Fibroblast of skin of left biceps (primary cell): ENCODE measurements around the gene PRIM2.
A peak's percentile ranks its signal among the peaks of the same experiment; 100 is the strongest.
"Not testable (repeated sequence)": the region's sequence is repeated elsewhere in the genome, so short reads cannot be mapped to it uniquely, and the experiment has no call there.

Source experiments
- DNase-seq, 2 experiments: peaks; one replicate each; pipeline ENCODE4 v3.0.0-alpha.2; 2013; ENCODE audit warnings: low read depth in 2 of 2

The PRIM2 gene

DNA sequence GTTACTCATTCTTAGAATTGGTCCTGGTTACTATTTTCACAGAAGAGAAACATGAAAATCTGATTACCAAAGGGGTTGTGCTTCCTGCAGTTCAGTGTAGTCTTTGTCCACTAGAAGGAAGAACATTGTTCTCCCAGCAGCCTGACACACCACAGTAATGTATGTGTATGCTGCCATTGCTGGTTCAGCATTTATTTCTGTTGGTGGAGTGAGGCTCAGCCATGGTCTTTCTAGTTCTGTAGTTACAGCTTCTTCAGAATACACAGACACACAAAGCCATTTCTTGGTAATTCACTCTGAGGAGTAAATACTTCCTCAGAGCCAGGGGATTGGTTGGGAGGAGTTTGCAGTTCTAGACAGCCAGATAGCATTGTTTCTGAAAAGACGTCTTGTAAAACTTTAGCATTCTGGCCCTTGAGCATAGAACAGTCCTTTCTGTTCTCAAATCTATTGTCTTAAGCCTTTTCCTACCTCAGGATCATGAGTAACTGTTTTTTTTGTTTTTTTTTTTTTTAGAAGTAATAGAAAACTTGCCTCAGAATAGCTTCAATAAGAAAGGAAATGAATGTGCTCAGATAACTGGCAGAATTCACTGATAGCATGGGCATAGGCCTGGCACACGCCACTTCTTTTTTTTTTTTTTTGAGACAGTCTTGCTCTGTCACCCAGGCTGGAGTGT, 128.5 kb downstream of the PRIM2 start:
- not testable (repeated sequence) for DNase-seq

DNA sequence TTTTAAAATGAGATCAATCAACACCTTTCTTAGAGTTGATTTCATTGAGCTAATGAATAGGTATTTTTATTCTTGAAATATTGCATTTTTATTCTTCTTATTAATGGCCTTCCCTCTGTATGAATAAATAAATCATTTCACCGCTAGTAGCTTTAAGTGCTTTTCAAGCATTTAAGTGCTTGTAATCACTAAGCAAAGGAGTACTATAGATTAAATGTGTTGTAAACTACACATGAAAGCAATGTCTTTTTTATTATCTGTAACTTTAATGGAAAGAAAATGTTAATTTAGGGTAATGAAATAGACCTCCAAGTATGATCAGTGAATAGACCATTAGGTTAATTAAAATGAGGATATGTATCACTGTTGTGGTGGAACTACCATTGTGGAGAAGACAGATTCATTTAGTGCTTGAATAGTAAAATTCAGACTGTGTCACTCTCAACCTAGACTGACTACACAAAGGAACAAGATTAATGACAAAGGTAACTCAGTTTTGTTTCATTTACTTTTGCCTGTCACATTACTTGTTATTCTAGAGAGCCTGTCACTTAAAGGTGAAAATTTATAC, 132.2 kb downstream of the PRIM2 start:
- DNase-seq, result not testable (repeated sequence)

DNA sequence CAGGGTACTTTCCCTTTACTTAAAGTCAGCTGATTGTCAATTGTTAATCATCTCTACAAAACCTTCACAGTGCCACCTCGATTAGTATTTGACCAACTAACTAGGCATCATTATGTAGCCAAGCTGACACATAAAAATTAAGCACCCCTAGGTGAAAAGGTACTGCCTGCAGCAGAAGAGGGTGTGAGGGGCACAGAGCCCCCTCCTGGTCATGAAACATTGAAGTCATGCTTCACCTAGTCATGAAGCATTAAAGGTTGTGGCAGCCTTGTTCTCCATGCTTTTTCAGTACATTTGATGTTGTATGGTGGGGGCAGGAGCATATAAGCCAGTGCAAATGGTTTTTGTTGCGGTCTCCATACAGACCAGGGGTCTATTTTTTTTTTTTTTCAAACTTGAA, 142.4 kb downstream of the PRIM2 start:
- DNase-seq, result not testable (repeated sequence)

DNA sequence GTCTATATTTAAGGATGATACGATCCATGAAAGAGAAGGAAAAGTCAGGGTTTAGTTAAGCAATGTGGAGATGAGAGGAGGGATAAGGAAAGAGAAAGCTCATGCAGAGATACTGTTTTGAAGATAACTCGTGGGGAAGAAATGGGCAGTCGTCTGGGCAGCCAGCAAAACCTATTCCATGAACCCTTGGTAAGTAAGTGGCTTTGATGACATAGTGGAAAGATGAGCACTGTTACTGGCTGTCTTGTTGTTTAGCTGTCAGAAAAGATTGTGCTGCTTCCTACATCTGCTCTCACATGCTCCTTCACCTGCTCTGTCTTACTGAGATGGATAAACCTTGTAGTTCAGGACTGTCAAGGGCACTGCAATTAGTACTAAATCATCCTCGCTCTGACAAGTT, 143.6 kb downstream of the PRIM2 start:
- DNase-seq, result not testable (repeated sequence)

DNA sequence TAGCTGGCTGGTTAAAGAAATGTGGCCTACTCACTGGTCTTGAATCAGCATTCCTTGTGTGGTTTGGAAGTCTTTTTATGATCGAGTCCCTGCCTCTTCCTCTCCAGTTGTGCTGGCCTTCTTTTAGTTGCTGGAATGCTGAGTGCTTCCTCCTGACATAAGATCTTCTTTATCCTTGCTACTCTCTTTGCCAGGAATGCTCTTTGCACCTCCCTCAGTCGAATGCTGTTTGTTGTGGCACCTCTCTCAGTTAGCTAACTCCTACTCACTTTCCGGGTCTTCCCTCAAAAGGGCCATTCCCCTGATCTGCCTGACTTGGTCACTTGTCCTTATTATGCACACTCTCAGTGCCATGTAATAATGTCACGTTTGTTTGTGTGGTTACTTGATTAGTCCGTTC, 146.4 kb downstream of the PRIM2 start:
- not testable (repeated sequence) for DNase-seq

DNA sequence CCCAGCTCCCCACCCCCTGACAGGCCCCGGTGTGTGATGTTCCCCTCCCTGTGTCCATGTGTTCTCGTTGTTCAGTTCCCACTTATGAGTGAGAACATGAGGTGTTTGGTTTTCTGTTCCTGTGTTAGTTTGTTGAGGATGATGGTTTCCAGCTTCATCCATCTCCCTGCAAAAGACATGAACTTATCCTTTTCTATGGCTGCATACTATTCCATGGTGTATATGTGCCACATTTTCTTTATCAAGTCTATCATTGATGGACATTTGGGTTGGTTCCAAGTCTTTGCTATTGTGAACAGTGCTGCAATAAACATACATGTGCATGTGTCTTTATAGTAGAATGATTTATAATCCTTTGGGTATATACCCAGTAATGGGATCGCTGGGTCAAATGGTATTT, 148.5 kb downstream of the PRIM2 start:
- DNase-seq, result not testable (repeated sequence)

DNA sequence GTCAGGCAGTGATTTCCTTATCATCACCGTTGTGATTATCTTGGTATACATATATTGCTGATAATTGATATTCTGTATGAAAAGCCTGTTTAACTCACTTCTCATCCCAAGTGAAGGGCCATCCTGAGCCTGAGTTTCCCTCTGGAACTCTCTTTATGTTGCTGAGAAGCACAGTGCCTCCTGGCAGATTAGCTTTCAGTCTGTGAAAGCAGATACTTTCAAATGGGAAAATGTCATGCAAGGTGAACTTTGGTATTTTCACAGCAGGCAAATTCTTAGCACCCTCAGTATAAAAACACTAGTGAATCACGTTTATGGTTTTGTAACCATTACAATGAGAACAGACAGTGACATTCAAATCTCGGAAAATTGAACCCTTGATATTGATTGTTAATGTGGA, 151.6 kb downstream of the PRIM2 start:
- no peak for DNase-seq

DNA sequence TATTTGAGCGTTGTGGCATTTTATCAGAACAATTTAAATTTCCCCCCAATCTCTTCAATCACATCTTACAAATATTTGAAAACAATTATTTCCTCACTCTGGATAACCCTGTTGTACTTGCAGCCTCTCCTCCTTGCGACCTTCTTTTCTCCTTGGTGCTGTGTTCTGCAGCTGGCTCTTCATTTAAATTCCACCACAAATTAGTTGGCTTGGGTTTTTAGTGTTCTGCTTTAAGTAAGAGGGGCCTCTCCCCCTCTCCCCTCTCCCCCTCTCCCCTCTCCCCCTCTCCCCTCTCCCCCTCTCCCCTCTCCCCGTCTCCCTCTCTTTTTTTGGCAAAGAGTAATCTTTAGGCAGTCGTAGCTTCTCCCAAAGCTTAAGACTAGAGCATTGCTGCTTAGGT, 152.7 kb downstream of the PRIM2 start:
- DNase-seq, result not testable (repeated sequence)

DNA sequence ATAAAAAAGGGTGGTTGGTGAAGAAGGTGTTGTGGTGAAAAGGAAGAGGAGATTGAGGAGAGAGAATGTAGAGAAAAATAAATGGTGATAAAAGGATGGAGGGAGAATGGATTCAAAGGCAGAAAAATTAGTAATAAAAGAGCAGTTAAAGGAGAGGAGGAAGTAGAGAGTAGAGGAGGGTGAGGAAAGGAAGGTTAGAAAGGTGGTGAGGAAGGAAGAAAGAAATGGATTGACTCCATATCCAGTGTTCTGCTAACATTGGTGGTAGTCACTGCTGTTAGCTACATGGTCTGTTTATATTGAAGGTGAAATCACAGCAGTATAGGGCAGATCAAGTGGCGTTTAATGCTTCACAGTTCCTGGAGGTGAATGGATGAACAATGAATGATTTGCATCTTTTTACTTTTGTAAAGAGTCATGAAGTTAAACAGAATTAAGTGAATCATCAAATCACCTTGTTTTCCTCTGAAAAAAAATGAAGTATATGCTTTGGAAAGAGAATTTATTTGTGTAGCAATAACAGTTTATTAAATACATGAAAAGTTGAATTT, 154.0 kb downstream of the PRIM2 start:
- DNase-seq, result not testable (repeated sequence)

DNA sequence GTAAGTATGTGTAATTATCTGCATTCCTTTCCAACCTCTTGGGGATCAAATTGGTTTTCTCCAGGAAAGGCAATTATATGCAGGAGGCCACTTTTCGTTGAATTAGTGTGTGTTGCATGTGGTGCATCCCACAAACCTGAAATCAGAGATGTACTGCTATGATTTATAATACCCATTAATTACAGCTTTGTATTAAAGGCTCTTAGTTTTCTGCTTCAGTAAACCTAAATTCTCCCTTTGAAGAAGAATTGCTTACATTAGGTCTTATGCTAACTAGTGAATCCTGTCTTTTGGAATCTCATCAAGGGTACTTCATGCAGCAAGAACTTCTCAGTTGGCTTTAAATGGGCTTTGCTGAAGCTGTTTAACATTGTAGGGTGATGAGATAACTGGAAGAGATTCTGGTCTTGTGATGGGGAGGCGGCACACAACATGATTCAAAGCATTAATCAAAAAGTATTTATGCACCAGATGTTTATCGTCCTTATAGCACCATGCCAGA, 155.5 kb downstream of the PRIM2 start:
- peak; percentile 94 to 95 for DNase-seq

DNA sequence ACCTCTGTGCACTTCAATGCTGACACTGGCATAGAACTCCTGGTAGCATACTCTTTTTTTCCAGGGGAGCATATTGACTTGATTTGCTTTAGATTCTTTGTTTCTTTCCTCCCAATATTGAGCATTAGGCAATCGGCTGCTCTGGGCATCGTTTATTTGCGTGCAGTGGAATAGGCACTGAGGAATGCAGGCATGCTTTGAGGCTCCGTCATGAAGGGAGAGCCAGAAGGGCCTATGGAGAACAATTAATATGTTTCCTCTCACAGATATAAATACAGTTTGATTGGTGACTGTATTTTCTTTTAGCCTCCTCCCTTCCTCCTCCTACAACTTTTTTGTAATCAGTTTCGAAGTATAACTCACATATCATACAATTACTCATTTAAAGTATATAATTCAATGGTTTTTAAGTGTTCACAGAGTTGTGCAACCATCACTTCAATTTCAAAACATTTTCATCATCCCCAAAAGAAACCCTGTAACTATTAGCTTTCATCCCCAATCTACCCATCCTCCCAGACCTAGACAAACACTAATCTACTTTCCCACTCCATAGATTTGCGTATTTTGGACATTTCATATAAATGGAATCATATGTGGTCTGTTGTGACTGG, 157.5 kb downstream of the PRIM2 start:
- DNase-seq, result peak; percentile 67 to 68

DNA sequence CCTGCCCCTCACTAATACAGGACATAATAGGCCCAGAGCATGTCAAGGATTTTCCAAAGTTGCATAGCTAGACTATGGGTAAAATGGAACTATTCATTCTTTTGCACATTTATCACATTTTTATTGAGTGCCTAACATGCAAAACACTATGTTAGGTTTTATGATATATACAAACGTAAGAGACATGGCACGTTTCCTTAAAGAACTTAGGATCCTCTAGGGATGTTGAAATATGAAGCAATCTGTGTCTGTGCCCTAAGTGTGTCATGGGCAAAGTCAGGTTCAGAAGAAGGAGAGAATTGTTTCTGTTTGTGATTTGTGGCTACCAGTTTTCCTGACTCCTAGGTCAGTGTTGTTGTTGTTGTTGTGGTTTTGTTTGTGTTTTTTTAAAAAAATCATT, 158.2 kb downstream of the PRIM2 start:
- not testable (repeated sequence) for DNase-seq

DNA sequence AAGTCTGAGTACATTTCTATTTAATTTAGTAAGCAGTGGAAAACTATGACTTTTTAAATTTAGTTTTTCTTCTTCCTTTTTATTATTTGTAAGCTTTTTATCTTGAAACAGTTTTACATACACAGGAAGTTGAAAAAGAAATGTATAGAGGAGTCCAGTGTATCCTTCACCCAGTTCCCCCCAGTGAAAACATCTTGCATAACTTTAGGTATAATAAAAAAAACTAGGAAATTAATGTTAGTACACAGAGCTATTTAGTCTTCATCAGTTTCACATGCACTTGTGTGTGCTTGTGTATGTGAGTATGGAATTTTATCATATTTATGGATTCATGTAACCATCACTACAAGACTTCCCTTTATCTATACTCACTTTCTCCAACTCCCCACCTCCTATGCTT, 162.8 kb downstream of the PRIM2 start:
- DNase-seq, result not testable (repeated sequence)

DNA sequence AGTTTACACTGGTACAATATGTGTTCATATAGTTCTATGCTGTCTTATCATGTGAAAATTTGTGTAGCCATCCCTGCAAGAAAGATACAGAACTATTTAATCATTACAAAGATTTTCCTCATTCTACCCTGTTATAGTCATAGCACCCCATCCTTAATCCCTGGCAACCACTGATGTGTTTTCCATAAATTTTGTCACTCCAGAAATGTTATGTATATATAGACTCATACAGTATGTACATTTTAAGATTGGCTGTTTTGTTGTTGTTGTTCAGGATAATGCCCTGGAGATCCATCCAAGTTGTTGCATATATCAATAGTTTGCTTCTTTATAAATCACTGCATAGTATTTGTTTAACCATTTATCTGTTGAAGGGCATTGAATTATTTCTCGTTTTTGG, 163.7 kb downstream of the PRIM2 start:
- not testable (repeated sequence) for DNase-seq

DNA sequence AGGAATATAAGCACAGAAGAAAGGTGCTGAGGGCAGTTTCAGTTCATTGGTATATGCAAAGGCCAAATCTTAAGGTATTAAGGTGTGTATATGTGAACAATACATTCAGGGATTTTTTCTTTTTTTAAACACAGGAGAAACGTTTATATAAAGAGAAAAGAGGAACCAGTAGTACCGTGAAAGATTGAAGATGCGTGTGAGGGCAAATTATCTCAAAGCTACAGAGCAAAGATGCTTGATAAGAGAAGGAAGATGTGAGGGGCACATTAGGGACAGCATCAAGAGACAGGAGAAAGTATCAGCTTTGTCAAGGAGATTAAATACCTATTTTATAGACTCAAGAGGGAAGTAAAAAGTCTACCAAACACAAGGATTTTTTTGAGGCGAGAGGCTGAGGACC, 165.0 kb downstream of the PRIM2 start:
- DNase-seq, result not testable (repeated sequence)

DNA sequence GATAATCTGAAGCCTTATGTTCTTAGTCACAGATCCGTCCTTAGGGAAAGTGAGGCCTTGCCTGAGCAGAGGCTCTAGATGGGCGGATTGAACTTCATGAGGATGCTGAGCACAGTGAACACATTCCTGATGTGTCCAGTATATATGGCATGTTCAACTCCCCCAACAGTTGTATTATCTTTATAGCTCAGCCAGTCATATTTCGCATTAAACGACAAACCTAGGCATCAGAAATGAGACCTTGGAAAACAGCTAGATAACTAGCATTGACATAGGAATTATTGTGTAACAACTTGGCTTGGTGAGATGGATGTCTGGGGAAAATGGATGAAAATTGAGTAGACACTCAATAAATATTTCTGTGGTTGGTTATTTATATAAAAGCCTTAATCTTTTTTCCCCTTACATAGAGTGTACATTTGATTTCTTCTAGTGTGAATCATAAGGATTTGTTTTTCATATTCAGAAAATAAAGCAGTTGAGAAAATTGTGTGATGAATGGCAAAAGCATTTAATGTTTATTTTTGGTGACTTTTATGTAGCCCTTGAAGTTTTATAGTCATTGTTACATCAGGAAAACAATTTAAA, 169.2 kb downstream of the PRIM2 start:
- peak in 1 of 2 experiments; percentile 41 for DNase-seq

DNA sequence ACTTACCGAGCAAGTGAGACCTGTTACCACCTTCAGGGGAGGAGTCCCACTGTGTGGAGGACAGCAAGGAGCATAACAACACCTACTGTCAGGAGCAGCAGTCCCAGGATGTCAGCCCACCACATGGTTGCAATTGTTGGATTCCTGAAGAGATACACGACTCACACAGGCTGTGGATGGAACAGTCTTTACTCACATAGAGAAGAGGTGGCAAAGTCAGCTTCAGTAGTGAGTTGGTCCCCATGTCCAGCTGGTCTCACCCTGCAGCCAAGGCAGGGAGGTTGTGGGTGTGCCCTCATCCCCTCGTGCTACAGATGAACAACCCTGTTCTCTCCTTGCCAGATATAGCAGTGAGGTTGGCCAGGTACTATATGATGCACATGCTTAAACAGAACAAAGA, 171.1 kb downstream of the PRIM2 start:
- DNase-seq, result not testable (repeated sequence)

DNA sequence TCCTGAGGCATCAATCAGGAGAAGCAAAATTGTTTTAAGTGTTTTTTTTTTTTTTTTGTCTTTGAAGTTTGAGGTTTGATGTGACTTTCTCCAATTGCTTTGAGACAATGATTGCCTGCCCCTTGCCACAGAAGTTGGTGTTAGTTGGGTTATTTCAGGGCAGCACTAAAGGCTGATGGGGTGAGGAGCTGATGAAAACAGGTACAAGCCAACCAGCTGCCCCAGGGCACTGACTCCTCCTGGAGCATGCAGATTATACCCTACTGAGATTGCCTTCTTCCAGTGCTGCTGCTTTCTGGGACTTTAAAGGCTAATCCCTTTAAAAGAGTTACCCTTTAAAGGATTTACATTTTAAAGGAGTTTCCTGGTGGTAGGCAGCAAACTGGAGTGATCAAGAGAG, 172.5 kb downstream of the PRIM2 start:
- DNase-seq, result not testable (repeated sequence)

DNA sequence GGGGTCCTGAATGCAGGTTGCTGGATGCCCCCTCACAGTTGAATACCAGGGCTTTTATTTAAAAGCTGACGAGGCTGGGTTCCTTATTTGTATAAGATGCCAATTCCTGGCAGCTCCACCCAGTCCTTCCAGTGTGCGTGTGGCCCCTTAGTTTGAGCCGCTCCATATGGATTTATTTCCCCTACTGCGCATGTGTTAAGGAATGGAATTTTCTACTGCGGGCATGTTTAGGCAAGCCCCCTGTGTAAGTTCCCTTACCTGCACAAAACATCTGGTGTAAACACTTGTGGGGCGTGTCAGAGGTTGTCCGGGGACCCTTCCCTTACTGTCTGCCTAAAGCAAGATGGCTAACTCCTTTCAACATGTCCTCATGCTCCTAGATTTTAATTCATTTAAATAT, 174.4 kb downstream of the PRIM2 start:
- not testable (repeated sequence) for DNase-seq

DNA sequence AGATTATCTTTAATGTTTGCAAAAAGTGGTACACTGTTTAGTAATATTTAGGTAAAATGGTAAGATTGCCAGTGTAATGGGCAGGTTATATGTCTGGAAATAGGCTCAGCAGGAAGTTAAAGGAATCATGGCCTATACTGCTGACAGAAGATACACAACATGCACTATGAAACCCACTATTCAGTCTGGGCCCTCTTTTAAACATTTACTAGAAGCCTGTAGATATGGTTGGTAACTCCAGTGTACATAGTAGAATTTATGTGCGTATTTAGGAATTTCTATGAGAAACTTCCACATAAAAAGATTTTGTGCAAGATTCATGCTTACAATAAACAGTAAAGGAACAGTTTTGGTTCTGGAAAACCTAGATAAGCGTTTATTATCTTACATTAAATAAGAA, 178.8 kb downstream of the PRIM2 start:
- not testable (repeated sequence) for DNase-seq

DNA sequence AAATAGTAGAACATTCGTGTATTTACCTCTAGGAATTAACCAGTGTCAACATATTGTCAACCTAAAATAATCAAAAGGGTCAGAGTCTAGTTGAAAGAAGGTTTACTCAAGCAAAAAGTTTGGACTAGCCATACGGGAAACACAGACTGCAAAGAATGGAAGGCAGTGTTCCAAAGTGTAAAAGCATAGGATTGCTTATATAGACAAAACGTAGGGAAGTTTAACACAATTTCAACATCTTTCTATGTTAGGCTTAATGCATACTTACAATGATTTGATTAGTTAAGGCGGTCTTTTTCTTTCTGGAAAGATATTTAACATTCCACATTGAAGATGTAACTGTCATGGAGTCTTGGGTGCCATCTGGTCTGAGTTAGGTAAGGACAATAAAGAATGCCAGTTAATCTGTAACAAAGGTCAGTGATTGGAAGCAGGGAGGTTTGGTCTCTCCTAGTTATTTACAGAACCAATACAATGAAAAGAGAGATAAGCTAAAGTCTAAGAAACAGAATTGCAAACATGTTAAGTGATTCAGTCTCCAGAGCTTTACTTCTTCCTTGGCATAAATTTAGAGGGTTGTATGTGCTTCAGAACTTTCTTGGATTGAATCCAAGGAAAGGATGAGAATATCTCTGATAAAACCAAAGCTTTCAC, 183.1 kb downstream of the PRIM2 start:
- peak; percentile 62 to 66 for DNase-seq

DNA sequence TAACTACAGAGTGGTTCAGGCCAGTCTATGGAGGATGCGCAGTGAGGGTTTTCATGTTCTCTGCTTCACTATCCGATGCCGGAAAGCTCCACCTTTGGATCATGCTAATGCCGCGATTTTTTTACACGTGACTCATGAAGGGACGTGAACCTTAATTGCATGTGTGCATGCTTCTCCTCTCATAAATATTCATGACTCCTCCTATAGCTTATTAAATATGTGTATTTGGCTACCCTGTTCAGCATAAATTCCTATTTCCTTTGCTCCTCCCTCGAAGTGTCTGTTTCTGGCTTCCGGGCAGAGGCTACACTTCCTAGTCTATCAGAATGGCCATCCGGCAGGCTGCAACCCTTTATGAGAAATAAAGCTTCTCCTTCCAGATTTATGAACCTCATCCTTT, 185.0 kb downstream of the PRIM2 start:
- not testable (repeated sequence) for DNase-seq
